Measurements from ENCODE around the gene RNF19B.

RNF19B gene

DNA sequence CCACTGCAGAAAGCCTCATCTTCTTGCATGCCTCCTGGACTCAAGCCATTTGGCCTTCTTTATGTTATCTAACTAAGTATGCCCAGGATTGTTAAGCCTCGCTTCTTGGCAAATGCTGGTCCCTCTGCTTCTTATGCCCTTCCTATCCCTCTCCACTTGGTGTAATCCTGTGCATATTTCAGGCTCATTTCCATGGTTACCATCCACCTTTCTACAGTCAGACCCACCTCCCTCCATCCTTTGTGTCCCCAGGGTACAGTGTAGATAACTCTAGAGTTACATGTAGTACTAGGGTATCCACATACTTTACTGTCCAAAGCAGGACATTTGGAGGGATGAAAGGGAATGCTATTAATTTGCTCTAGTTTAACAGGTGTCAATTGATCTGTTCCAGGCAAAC is 6.5 kb upstream of the RNF19B start:
- DNase-seq (ENCODE audit: extremely low read depth in 1 of 2, low read depth in 1 of 2), result no peak

DNA sequence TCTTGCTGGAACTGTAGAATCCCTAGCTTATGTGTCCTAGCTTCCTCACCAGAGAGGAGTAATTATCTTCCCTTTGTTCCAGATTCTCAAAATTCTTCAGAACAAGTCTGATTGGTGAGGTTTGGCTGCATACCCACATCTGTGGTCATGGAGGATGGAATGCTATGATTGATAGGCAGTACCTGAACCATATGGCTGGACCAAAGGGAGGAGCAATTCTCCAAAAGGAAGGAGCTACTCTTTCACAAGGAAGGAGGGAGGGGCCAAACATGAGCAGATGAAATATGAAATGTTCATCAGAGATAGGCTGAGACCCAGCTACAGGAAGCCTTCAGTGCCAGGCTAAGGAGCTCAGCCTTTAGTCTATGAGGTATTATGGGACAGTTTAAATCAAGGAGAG is 5.0 kb upstream of the RNF19B start:
- DNase-seq (ENCODE audit: extremely low read depth in 1 of 2, low read depth in 1 of 2), result no peak

DNA sequence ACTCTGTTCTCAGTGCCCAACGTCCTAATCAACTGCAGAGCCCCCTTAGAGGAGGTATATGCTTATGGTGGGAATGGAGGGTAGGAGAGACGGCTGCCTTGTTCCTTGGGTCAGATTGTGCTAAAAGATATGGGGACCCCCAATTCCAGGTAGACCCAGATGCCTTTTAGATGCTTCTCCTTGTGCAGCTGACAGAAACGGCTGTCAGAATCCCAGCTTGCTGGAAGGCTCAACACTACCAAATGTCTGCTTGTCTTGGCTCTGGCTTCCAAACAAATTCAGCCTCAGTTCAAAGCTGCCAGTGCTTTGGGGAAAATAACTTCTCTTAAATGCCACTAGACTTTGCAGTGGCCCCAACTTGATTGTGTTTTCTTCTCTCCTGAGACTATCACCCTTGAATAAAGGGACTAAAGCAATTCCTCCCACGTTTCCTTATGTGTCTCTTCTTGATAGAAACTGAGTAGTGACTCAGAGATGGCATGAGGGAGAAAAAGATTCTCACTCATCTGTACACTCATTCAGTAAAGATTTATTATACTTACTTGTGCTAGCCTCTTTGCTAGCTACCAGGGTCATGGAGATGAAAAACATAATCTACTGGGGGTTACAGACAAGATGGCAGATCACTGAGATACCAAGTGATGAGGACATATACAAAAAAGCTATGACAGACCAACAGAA is 3.4 kb upstream of the RNF19B start:
- no peak for DNase-seq (ENCODE audit: extremely low read depth in 1 of 2, low read depth in 1 of 2)

DNA sequence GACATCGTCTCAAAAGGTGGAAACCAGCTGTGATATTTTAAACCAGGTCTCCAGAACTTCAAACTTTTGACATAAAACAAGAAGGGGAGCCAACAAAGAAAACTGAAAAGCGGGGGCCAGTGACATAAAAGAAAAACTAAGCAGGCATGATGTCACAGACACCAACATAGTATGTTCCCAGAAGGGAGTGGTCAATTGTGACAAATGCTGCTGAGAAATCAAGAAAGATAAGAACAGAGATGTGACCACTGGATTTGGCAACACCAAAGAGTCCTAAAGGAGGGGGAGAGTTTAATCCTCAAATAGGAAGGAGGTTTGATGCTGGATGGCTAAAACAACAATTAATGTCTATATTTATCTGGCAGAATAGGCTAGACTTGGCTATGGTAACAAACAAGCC is 2.3 kb upstream of the RNF19B start:
- DNase-seq (ENCODE audit: extremely low read depth in 1 of 2, low read depth in 1 of 2), result no peak

DNA sequence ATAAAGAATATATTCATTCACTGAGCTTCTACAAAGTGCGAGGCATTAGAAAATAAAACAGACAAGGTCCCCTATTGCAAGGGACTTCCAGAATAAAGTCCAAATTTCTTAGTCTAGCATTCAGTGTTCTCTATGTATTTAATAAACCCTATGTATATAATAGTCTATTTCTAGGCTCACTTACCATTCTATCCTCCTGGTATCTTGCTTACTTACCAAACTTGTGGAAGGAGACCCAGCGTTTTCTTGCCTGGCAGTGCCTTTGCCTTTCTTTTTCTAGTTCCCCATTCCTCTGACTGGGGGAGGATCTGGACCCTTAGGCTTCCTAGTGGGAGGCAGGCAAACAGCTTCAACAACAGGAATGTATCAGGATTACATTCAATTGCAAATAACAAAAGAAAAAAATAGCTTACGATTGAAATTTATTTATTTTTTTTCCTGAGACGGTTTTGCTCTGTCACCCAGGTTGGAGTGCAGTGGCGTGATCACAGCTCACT is 690 bp upstream of the RNF19B start:
- DNase-seq (ENCODE audit: extremely low read depth in 1 of 2, low read depth in 1 of 2), result no peak

DNA sequence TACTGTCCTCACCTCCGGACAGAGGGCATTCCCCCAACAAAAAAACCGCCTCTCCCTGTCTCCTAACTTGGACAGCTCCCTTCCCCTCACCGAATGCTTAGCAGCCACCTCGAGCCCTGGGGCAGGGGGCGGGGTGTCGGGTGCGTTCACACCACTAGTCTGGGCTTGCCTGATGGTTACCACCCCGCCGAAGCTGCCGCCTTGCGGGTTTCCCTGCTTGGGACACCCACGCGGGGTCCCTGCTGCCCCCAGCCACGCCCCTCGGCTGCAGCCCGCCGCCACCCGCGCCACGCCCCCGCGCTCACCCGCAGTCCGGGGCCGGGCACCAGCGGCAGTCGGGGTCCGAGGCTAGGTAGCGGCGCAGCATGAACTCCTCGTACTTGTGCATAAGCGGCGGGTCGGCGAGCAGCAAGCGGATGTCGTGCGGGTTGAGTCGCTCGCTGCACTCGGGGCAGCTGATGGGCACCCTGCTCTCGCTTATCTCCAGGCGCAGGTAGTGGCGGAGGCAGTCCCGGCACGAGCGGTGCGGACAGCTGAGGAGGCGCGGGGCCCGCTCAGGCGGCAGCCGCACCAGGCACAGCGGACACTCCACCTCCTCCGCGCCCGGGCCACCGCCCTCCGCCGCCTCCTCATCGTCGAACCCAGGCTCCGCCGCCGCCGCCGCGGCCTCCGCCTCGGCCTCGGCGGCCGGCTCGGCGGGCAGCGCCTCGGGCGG is 706 bp downstream of the RNF19B start:
- DNase-seq (ENCODE audit: extremely low read depth in 1 of 2, low read depth in 1 of 2), result peak; percentile 40 to 47

DNA sequence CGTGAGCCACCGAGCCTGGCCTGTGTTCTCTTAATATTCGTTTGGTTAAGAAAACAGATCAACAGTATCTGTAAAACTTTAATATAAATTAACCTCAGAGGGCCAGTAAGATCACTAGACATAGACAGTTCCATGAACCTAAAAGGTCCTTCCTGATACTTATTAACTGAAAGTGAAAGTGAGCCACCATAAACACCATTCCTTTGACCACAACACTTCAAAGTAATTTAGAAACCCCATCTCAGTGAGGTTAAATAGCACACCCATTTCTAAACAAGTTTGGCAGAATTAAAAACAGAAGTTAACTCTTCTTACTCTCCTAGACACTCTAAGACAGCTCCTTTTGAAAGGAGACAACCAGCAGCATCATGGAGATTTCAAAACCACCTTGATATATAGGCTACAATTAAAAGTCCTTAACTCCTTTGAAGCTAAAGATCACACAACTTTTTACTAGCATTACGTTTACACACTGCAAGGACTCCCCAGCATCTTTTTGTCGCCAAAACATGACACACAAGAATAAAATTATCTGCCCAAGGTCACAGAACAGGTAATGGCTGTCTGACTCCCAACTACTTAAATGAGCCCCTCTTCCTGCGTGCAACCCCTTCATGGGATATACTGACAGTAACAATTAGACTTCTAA is 2.2 kb downstream of the RNF19B start:
- no peak for DNase-seq (ENCODE audit: extremely low read depth in 1 of 2, low read depth in 1 of 2)

DNA sequence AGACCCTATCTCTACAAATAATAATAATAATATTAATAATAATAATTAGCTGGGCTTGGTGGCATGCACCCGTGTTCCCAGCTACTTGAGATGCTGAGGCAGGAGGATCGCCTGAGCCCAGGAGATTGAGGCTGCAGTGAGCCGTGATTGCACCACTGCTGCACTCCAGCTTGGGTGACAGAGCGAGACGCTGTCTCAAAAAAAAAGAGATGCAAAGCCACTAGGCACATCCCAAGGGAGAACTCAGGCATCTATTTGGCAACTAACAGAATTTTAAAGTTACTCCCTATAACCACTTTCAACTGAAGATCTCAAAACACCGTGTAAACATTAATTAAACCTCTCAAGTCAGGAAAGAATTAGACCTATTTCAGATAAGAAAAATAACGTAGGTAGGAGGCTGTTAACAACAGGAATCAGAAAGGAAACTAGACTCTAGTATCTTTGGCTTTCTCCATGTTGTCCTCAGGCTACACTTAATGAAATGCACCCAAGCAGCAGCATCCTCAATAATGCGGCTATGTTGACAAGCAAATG is 3.7 kb downstream of the RNF19B start:
- no peak for DNase-seq (ENCODE audit: extremely low read depth in 1 of 2, low read depth in 1 of 2)

DNA sequence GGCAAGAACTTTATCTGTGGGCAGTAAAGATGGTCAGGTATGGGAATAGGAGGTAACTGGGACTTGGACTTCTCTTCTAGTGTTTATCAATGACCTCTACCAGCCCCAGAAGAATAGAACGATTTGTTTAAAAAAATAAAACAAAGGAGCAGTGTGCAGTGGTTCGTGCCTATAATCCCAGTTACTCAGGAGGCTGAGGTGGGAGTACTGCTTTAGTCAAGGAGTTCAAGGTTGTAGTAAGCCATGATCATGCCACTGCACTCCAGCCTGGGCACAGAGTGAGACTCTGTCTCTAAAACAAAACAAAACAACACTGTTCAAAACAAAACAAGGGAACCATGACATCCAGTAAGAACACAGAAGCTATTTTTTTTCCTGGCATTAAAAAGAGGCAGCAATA is 4.3 kb downstream of the RNF19B start:
- DNase-seq (ENCODE audit: extremely low read depth in 1 of 2, low read depth in 1 of 2), result no peak

DNA sequence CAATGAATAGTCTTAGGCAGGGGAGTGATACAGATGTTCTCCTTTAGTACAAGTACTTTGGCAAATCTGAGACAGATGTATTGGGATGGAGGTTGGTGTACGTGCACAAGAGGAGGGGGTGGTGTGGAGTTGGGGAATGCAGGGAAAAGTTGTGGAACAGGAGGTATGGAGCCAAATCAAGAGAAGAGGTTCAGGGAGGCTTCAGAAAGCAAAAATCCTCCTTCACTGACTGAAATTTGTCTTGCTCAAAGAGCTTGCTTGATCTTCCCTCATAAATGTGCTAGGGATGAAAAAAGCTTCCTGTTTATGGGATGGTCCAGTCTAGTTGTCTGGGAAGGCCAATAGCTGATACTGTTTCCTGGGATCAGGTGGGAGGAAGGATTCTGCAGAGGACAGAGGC is 5.8 kb downstream of the RNF19B start:
- DNase-seq (ENCODE audit: extremely low read depth in 1 of 2, low read depth in 1 of 2), result no peak

DNA sequence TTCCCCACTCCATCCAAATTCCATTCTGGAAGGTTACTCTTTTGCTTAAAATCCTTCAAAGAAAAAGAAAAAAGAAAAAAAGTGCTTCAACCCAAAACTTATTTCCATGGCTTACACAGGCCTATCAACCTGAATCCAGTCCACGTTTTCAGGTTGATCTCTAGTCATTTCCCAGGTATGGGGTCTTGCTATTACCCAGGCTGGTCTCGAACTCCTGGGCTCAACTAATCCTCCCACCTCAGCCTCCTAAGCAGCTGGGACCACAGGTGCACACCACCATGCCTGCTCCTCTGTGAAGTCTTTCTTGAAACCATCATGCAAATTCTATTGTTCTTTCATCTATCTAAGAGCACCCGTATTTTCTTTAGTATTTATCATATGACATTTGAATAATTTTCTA is 7.6 kb downstream of the RNF19B start:
- DNase-seq (ENCODE audit: extremely low read depth in 1 of 2, low read depth in 1 of 2), result no peak

DNA sequence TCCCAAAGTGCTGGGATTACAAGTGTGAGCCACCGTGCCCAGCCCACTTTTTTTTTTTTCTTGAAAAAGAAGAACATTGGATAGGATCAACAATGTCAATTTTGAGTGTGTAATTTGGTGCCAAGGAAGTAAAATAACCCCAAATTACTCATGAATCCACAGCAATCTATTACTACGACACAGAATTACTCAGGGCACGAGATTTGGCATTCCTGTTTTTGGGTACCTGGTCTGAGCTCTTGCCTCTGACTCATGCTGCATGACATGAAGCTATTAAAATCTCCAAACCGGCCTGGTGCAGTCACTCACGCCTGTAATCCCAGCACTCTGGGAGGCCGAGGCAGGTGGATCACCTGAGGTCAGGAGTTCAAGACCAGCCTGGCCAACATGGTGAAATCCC is 10.4 kb downstream of the RNF19B start:
- DNase-seq (ENCODE audit: extremely low read depth in 1 of 2, low read depth in 1 of 2), result no peak

DNA sequence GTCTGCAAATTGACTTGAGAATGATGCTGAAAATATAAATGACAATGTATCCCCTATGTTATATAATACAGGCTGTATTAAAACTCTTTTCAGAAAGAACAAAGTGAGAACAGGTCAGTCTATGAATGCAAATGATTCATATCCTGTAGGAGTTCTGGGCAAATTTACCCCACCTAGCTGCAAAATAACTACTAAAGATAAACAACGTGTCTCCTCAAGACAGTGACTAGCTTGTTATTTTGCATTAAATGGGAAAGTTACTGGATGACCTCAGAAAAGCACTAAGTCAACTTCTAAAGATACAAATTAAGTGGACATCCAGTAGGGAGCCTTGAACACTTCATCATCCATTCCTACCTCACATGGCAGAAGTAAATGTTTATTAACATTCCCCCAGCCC is 11.1 kb downstream of the RNF19B start:
- DNase-seq (ENCODE audit: extremely low read depth in 1 of 2, low read depth in 1 of 2), result no peak

DNA sequence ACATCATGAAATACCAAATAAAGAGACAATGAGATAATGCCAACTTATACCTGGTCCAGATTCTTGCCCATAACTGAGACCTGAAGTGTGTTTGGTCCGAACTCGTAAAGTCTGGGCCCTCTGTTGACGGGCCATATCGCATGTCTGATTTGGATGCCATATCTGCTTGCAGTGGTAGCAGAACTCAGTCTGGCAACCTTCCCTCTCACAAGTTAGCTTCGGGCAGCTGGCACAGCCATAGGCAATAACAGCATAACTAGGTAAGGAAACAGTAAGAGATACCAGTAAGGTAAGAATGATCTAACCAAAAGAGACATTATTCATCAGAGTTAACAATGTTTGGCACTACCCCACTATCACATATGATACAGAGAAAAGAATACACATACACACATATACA is 15.1 kb downstream of the RNF19B start:
- DNase-seq (ENCODE audit: extremely low read depth in 1 of 2, low read depth in 1 of 2), result no peak

DNA sequence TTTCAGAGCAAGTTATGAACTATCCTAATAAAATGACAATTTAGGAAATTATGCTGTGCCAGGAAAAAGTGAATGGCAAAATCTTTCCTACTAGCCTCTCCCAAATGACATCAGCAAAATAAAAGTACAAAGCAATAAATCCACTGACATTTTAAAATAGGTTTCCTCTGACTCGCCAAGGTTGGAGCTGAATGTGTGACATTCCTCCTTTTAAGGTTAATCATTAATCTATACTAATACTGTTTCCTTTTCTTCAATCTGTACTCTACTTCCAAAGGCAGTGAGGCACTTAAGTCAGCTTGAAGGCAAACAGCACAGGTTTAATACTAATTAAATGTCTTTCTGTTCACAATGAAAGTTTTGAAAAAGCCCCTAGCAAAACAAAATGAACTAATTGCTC is 15.7 kb downstream of the RNF19B start:
- no peak for DNase-seq (ENCODE audit: extremely low read depth in 1 of 2, low read depth in 1 of 2)

DNA sequence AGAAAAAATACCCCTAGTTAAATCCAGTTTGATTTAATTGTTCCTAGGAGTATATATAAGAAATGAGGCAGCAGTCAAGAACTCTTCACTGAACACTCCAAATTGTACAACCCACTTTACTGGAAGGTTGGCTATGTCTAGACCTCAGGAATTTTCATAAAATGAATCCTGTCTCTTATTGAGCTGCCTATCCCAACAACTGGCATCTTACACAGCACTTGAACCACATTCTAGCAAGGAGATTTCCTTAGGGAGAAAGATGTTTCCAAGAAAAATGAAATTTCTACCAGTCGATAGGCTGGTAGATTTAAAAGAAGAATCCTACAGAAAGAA is 16.3 kb downstream of the RNF19B start:
- DNase-seq (ENCODE audit: extremely low read depth in 1 of 2, low read depth in 1 of 2), result no peak

DNA sequence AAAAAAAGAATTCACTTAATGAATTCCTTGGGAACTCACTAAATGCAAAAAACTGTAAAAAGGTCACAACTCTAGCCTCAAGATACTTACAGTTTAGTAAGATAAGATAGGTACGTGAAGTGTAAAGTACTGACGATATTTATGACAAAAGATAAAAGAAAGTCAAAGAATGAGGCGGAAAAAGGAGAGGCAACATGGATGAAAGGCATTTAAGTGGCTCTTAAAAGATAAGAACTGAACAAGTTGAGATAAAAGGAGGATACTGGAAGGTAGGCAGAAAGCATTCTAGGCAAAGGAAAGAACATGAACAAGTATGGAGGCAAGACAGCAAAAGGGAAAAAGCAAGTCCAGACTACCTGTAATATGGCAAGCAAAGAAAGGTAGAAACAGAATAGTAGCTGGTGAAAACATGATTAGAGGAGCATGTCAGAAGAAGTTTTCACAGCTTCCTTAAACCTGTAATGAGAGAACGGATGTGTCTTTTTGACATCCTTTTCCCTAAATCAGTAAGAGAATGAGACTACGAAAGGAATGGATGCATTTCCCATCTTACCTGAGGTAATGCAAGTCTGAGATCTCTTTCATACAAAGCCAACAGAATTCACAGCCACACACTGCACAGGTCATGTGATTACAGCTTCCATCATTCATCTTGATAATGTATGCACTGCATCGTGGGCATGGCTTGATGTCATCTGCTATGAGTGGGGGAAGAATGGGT is 16.8 kb downstream of the RNF19B start:
- no peak for DNase-seq (ENCODE audit: extremely low read depth in 1 of 2, low read depth in 1 of 2)

DNA sequence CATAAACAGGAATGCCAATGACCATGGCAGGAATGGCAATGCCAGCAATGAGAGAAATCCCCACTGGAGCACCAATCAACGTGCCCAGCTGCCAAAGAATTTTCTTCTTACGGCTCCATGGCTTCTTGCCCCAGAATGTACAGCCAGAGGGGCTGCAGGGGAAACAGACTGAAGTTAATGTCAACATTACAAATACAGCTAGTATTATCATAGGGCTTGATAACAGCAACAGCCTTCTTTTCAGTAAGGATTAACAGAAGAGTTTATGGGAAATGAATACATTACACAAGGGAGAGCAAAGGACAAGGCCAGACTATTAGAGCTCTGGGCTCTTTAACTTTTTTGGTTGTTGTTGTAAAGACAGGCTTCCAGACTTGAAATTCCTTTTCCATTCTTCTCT is 18.2 kb downstream of the RNF19B start:
- no peak for DNase-seq (ENCODE audit: extremely low read depth in 1 of 2, low read depth in 1 of 2)

DNA sequence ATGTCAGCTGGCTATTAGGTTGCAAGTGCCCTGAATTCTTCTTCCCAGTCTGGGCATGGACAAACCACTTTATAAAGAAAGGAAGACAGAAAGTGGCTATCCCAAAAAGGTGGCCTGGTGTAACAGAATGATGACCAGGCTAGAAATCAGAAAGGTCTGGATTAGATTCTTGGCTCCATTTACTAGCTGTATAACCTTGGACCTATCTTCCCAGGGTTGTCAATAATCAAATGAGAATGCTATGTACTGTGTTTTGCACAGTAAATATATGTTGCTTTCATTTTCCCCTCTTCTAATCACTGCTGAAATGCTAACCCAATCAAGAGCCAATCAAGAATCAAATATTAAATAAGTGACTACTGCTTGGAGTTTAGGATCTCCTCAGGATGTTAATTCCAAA is 20.4 kb downstream of the RNF19B start:
- DNase-seq (ENCODE audit: extremely low read depth in 1 of 2, low read depth in 1 of 2), result no peak

DNA sequence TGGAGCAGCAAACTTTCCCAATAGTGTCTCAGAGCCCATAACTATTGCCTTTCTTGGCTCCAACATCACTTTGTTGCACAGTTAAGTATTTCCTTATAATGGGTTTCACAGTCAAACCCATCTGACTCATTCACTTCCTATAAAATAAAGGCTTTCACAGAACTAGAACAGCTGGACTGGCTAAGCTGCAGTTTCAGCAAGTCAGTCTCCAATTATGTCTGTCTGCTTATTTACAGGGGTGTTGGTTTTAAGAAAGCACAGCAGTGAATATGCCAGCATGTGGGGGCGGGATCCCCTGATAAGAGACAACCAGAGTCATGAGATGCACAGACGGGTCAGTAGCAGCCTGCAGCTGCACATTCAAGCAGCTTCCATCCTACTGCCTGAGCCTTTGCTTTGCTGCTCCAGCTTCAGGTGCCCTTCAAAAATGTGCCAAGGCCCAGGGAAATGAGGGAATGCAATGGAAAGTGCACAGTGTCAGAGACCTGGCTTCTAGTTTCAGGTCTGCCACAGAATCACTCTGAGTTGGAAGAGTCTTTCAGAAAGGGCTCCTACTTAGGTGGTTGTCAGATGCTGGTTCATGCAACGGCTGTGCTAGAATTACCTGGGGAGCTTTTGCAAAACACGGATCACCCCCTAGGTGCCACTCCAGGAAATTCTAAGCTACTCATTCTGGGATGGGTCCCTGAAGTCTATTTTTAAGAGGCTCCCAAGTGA is 24.8 kb downstream of the RNF19B start:
- peak in 1 of 2 donors; percentile 29 for DNase-seq (ENCODE audit: extremely low read depth in 1 of 2, low read depth in 1 of 2)

DNA sequence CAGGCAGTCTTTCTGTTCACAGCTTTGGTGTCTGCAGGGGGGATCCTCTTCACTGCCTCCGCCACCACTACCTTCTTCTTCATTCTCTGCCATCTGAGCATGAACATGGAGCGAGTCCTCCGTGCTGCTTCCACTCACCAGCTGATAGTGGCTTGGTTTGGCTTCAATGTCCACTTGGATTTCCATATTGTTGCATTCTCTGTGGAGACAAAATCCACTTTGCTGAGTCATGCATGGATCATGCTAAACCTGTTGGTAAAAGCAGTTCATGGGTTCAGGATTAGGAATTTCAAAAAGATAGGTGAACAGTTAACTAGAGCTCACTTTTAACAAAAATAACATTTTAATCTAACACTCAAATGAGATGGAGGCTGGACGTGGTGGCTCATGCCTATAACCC is 27.5 kb downstream of the RNF19B start:
- no peak for DNase-seq (ENCODE audit: extremely low read depth in 1 of 2, low read depth in 1 of 2)
